ENCODE measurements around the gene ASF1B. TPM values are rescaled to one million over a fixed set of nuclear protein-coding genes. Genes with fewer than 3 reads are reported as not detected.

ASF1B gene
- total and polyA plus RNA-seq, 12 donors: 0.17 to 5.6 (median 0.63) TPM

DNA sequence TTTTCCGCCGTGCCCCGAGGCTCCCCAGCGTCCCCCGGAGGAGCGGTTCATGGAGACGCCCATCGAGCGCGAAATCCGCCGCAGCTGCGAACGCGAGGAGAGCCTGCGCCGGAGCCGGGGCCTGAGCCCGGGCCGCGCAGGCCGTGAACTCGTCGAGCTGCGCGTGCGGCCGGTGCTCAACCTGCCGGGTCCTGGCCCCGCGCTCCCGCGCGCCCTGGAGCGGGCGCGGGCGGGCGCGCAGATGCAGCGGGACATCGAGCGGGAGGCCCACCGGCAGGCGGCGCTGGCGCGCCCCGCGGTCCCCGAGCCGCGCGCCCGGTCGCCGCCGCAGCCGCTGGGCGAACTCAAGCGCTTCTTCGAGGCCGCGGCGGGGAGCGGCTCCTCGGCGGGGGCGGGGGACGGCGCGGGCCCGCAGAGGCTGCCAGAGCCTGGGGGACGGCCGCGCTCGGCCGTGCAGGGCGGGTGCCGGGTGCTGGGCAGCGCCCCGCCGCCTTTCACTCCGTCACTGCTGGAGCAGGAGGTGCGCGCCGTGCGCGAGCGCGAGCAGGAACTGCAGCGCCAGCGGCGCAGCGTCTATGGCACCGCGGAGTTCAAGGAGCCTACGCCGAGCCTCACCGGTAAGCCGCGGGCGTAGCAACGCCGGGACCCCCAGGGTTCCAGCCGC is 63.0 kb downstream of the ASF1B start:
- Histone ChIP-seq H3K27me3 (peaks cover 0 to 10% (median 0%) of the 10 kb centered on the region in 7 donors), H3K4me1 (peaks cover 11 to 49% (median 37%) of the 10 kb centered on the region in 9 donors), H3K4me3 (peak overlapping the region; percentile 71 to 97 (median 82)), H3K9me3 (no peaks in the 10 kb centered on the region), H3K27ac (peak overlapping the region; percentile 87 to 97 (median 90)), H3K36me3 (no peaks in the 10 kb centered on the region)
- ATAC-seq (peak; percentile 40 to 61 (median 52)), DNase-seq (peak; percentile 66 to 82)
- WGBS, 2 donors: 1% methylated on average over 64 to 106 of the region's 106 CpGs
- TF ChIP-seq, protein P1, sequence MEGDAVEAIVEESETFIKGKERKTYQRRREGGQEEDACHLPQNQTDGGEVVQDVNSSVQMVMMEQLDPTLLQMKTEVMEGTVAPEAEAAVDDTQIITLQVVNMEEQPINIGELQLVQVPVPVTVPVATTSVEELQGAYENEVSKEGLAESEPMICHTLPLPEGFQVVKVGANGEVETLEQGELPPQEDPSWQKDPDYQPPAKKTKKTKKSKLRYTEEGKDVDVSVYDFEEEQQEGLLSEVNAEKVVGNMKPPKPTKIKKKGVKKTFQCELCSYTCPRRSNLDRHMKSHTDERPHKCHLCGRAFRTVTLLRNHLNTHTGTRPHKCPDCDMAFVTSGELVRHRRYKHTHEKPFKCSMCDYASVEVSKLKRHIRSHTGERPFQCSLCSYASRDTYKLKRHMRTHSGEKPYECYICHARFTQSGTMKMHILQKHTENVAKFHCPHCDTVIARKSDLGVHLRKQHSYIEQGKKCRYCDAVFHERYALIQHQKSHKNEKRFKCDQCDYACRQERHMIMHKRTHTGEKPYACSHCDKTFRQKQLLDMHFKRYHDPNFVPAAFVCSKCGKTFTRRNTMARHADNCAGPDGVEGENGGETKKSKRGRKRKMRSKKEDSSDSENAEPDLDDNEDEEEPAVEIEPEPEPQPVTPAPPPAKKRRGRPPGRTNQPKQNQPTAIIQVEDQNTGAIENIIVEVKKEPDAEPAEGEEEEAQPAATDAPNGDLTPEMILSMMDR (IDR thresholded peaks at IDR 0.05): peak in 7 of 9 donors; percentile 25 to 86 (median 67)
- intact Hi-C loops (cut with DNase I): loop anchor here in 6 of 10 donors (1.0 to 10.0 kb wide), 12 partner anchors 63 to 479 kb away; partner anchors contain the start of genes ASF1B (in 3 of the 6), C19orf53 (in 1 of the 6), DCAF15 (in 1 of the 6) and MRI1 (in 1 of the 6)

DNA sequence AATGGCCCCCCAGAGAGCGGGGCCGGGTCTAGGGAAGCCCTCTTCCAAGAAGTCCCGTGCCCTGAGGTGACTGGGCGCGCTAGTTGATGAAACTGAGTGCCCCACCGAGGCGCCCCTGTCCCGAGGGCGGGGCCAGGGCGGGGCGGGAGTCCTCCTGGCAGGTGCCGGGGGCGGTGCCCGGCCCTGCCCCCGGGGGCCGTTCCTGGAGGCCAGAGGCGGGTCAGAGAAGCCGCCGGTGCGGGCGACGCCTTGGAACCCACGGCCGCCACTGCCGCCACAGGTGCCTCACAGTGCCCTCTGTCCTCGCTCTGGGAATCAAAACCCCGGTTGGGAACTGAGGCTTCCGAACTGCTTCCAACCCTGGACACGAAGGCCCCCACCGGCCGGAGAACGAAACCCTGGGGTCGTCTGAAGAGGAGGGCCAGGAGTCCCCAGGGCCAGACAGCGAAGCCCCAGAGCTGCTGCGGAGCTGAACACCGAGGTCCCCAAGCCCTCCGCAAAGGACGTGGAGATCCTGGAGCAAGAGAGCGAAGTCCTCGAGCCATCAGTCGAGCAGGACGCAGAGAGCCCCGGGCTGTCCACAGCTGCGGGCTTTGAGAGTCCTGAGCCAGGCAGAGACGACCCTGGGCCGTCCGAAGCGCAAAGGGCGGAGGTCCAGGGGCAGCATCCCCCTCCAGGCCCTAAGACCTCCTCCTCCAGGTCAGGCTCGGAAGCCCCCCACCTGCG is 63.7 kb downstream of the ASF1B start, which contains the start of gene MISP3:
Gene MISP3, plus strand, starts transcription at position 252 of the 726 bp plus-strand sequence. CDS start 524 bp downstream, outside the sequence.
- H3K27ac ChIP-seq: peak within 1 kb of the TSS; percentile 87 to 97 (median 90)
- peaks cover 0 to 10% (median 0%) of the 10 kb centered on the region in 7 donors for H3K27me3 ChIP-seq
- peaks cover 11 to 46% (median 37%) of the 10 kb centered on the region in 9 donors for H3K4me1 ChIP-seq
- TF ChIP-seq, protein P1 (IDR thresholded peaks at IDR 0.05): peak in 1 of 9 donors; percentile 0
- DNase-seq: peak in 1 of 2 donors; percentile 61
- H3K4me3 ChIP-seq: peak within 1 kb of the TSS; percentile 71 to 97 (median 82)
- intact Hi-C loops (cut with DNase I): loop anchor here in 7 of 10 donors (1.0 to 10.0 kb wide), 12 partner anchors 64 to 478 kb away; partner anchors contain the start of genes ASF1B (in 3 of the 7), C19orf53 (in 1 of the 7), DCAF15 (in 1 of the 7) and MRI1 (in 1 of the 7)
- H3K9me3 ChIP-seq: no peaks in the 10 kb centered on the region
- 1 to 2% methylated on average over 49 to 51 of the region's 51 CpGs for WGBS, 2 donors
- H3K36me3 ChIP-seq: no peaks in the 10 kb centered on the region
- peak; percentile 10 to 63 (median 38) for ATAC-seq

DNA sequence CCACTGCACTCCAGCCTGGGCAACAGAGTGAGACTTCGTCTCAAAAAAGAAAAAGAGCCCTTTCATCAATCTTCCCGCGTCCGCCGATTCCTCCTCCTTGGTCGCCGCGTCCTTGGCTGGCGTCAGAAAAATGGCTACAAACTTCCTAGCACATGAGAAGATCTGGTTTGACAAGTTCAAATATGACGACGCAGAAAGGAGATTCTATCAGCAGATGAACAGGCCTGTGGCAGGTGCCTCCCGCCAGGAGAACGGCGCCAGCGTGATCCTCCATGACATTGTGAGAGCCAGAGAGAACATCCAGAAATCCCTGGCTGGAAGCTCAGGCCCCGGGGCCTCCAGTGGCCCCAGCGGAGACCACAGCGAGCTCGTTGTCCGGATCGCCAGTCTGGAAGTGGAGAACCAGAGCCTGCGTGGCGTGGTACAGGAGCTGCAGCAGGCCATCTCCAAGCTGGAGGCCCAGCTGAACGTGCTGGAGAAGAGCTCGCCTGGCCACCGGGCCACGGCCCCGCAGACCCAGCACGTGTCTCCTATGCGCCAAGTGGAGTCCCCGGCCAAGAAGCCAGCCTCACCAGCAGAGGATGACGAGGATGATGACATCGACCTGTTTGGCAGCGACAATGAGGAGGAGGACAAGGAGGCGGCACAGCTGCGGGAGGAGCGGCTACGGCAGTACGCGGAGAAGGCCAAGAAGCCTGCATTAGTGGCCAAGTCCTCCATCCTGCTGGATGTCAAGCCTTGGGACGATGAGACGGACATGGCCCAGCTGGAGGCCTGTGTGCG is 65.9 kb downstream of the ASF1B start:
- whole genome bisulfite sequencing, 2 donors: 89 to 91% methylated on average over 43 of the region's 43 CpGs
- intact Hi-C loops (cut with DNase I): loop anchor here in 5 of 10 donors (5.0 to 10.0 kb wide), 8 partner anchors 67 to 476 kb away; partner anchors contain the start of genes ASF1B (in 2 of the 5), C19orf53 (in 1 of the 5), DCAF15 (in 1 of the 5) and MRI1 (in 1 of the 5)
- ATAC-seq: no peak
- TF ChIP-seq, protein P1 (IDR thresholded peaks at IDR 0.05): no peak
- Histone ChIP-seq H3K27me3 (peaks cover 0 to 10% (median 0%) of the 10 kb centered on the region in 7 donors), H3K9me3 (no peaks in the 10 kb centered on the region), H3K27ac (peak overlapping the region in 1 of 10 donors; percentile 34), H3K4me3 (no peak overlapping the region), H3K4me1 (peaks cover 8 to 38% (median 30%) of the 10 kb centered on the region in 9 donors), H3K36me3 (no peaks in the 10 kb centered on the region)
- DNase-seq: no peak

Other genes with a start within 250 kb of the ASF1B start
- under 1 TPM in 8 of 10 donors, not detected in 2; 0.19 to 0.88 (median 0.63) TPM for gene BRME1, start 230.5 kb downstream of the ASF1B start, total RNA-seq
- gene BRME1, start 230.5 kb downstream of the ASF1B start, polyA plus RNA-seq: 1 to 10 TPM in 1 of 2 donors, under 1 TPM in 1; 0.38 to 2.0 TPM
- gene CC2D1A, start 230.4 kb downstream of the ASF1B start, total RNA-seq: 10 to 100 TPM; 13.2 to 30.2 (median 19.0) TPM
- 10 to 100 TPM; 16.5 to 49.8 TPM for gene CC2D1A, start 230.4 kb downstream of the ASF1B start, polyA plus RNA-seq
- gene PODNL1, start 198.2 kb downstream of the ASF1B start, total RNA-seq: 1 to 10 TPM in 7 of 10 donors, under 1 TPM in 3; 0.76 to 6.2 (median 1.8) TPM
- gene PODNL1, start 198.2 kb downstream of the ASF1B start, polyA plus RNA-seq: 1 to 10 TPM in 1 of 2 donors, under 1 TPM in 1; 0.90 to 2.3 TPM
- 10 to 100 TPM; 15.5 to 21.2 (median 17.8) TPM for gene DCAF15, start 184.1 kb downstream of the ASF1B start, total RNA-seq
- gene DCAF15, start 184.1 kb downstream of the ASF1B start, polyA plus RNA-seq: 10 to 100 TPM; 26.8 to 50.0 TPM
- 10 to 100 TPM; 10.4 to 15.8 (median 12.0) TPM for gene RFX1, start 130.3 kb downstream of the ASF1B start, total RNA-seq
- gene RFX1, start 130.3 kb downstream of the ASF1B start, polyA plus RNA-seq: 1 to 10 TPM; 2.7 to 5.9 TPM
- not detected for gene RLN3, start 108.4 kb downstream of the ASF1B start, total RNA-seq
- not detected for gene RLN3, start 108.4 kb downstream of the ASF1B start, polyA plus RNA-seq
- 1 to 10 TPM; 2.4 to 7.6 (median 3.4) TPM for gene IL27RA, start 104.8 kb downstream of the ASF1B start, total RNA-seq
- 1 to 10 TPM; 4.6 to 5.9 TPM for gene IL27RA, start 104.8 kb downstream of the ASF1B start, polyA plus RNA-seq
- gene PALM3, start 74.5 kb downstream of the ASF1B start, total RNA-seq: under 1 TPM in 5 of 10 donors, not detected in 5; 0.14 to 0.94 (median 0.38) TPM
- gene PALM3, start 74.5 kb downstream of the ASF1B start, polyA plus RNA-seq: under 1 TPM in 1 of 2 donors, not detected in 1; 0.14 TPM
- gene MISP3, start 63.8 kb downstream of the ASF1B start, total RNA-seq: 10 to 100 TPM in 1 of 10 donors, 1 to 10 TPM in 9; 3.1 to 10.3 (median 5.9) TPM
- 10 to 100 TPM in 1 of 2 donors, 1 to 10 TPM in 1; 5.7 to 12.4 TPM for gene MISP3, start 63.8 kb downstream of the ASF1B start, polyA plus RNA-seq
- gene C19orf67, start 50.8 kb downstream of the ASF1B start, total RNA-seq: not detected
- not detected for gene C19orf67, start 50.8 kb downstream of the ASF1B start, polyA plus RNA-seq
- gene SAMD1, start 45.8 kb downstream of the ASF1B start, total RNA-seq: 10 to 100 TPM; 26.7 to 53.0 (median 33.7) TPM
- 10 to 100 TPM; 34.4 to 55.3 TPM for gene SAMD1, start 45.8 kb downstream of the ASF1B start, polyA plus RNA-seq
- gene PRKACA, start 18.8 kb downstream of the ASF1B start, total RNA-seq: 100 to 1,000 TPM; 473 to 691 (median 518) TPM
- 100 to 1,000 TPM; 196 to 214 TPM for gene PRKACA, start 18.8 kb downstream of the ASF1B start, polyA plus RNA-seq
- gene ADGRL1, start 69.6 kb upstream of the ASF1B start, total RNA-seq: 10 to 100 TPM in 9 of 10 donors, 1 to 10 TPM in 1; 9.0 to 31.9 (median 13.1) TPM
- gene ADGRL1, start 69.6 kb upstream of the ASF1B start, polyA plus RNA-seq: 10 to 100 TPM in 1 of 2 donors, 1 to 10 TPM in 1; 5.1 to 12.5 TPM
- 10 to 100 TPM; 24.0 to 58.0 (median 32.8) TPM for gene ADGRE5, start 244.9 kb upstream of the ASF1B start, total RNA-seq
- 10 to 100 TPM; 14.5 to 30.6 TPM for gene ADGRE5, start 244.9 kb upstream of the ASF1B start, polyA plus RNA-seq

Measured in heart right ventricle (tissue), 16 donors.